ENCODE data around the gene VPS54. TPM values are rescaled to one million over a fixed set of nuclear protein-coding genes. Genes with fewer than 3 reads are reported as not detected.

The VPS54 gene, protein sequence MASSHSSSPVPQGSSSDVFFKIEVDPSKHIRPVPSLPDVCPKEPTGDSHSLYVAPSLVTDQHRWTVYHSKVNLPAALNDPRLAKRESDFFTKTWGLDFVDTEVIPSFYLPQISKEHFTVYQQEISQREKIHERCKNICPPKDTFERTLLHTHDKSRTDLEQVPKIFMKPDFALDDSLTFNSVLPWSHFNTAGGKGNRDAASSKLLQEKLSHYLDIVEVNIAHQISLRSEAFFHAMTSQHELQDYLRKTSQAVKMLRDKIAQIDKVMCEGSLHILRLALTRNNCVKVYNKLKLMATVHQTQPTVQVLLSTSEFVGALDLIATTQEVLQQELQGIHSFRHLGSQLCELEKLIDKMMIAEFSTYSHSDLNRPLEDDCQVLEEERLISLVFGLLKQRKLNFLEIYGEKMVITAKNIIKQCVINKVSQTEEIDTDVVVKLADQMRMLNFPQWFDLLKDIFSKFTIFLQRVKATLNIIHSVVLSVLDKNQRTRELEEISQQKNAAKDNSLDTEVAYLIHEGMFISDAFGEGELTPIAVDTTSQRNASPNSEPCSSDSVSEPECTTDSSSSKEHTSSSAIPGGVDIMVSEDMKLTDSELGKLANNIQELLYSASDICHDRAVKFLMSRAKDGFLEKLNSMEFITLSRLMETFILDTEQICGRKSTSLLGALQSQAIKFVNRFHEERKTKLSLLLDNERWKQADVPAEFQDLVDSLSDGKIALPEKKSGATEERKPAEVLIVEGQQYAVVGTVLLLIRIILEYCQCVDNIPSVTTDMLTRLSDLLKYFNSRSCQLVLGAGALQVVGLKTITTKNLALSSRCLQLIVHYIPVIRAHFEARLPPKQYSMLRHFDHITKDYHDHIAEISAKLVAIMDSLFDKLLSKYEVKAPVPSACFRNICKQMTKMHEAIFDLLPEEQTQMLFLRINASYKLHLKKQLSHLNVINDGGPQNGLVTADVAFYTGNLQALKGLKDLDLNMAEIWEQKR
- total RNA-seq (ENCODE audit: low replicate concordance): 33.0 and 44.3 TPM in 2 replicates

DNA sequence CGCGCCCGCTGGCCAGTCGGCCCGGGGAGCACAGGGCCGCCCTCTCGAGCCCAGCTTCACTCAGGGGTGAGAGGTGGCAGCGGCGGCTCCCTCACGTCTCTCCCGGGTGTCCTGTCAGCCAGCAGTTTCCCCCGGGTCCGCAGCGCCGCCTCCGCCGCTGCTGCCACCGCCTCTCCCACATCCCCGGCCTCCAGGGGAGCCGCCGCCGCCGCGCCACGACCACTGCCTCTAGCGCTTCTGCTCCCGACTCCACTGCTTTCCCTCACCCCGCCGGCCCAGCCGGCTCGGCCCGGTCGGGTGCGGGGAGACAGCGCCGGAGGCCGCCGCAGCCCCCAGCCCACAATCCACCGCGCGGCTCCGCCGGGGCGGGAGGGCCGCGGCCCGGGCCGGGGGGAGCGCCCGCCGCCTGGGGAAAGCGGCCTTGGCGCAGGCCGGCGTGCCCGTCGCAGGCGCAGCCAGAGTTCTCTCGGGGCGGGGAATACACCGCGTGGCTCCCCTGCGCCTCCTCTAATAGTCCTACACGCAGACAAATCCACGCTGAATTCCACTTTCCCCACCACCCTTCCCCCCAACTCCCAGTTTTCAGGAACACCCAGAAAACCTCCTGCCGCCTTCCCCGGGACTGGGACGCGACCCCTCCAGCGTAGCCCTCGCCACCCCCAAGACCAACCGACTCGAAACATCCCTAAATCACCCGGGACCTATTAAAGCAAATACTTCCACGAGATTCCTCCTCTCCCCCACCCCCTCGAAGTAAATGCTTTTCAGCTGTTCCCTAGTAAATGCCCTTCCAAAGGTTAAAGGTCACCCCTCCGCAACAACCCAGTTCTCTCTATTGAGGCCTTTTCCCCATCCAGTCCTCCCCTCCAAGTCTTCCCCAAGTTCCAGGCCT is at the start of gene VPS54:
VPS54 (minus strand) TSS at position 346 of the 892 bp plus-strand sequence. CDS start 35,429 bp downstream, outside the sequence.
- H4K20me1 ChIP-seq (ENCODE audit: low read depth): peaks cover 29% of the 10 kb centered on the region
- H3K27me3 Mint-ChIP-seq (ENCODE audit: insufficient read depth, low read depth): peaks cover 6% of the 10 kb centered on the region
- H3K79me2 ChIP-seq (ENCODE audit: low read depth): peaks cover 44% of the 10 kb centered on the region
- peaks cover 28% of the 10 kb centered on the region for H3F3A ChIP-seq (ENCODE audit: low read depth)
- no peaks in the 10 kb centered on the region for H3K27me3 ChIP-seq
- H3K4me2 ChIP-seq: peak within 1 kb of the TSS; percentile 78
- peaks cover 17% of the 10 kb centered on the region for H3K4me1 ChIP-seq
- no peaks in the 10 kb centered on the region for H3K9me3 ChIP-seq (ENCODE audit: low read depth)
- peak within 1 kb of the TSS; percentile 54 for H3K9ac ChIP-seq
- H3K4me3 Mint-ChIP-seq: peak within 1 kb of the TSS; percentile 97
- peak within 1 kb of the TSS; percentile 97 for H2AFZ ChIP-seq (replicated peaks)
- H3K4me1 Mint-ChIP-seq: peaks cover 27% of the 10 kb centered on the region
- DNase-seq (ENCODE audit: low spot score): peak; percentile 86
- H3K36me3 ChIP-seq: no peaks in the 10 kb centered on the region
- no peak for TF ChIP-seq EZH2 (IDR thresholded peaks at IDR 0.05)
- TF ChIP-seq, protein P1, sequence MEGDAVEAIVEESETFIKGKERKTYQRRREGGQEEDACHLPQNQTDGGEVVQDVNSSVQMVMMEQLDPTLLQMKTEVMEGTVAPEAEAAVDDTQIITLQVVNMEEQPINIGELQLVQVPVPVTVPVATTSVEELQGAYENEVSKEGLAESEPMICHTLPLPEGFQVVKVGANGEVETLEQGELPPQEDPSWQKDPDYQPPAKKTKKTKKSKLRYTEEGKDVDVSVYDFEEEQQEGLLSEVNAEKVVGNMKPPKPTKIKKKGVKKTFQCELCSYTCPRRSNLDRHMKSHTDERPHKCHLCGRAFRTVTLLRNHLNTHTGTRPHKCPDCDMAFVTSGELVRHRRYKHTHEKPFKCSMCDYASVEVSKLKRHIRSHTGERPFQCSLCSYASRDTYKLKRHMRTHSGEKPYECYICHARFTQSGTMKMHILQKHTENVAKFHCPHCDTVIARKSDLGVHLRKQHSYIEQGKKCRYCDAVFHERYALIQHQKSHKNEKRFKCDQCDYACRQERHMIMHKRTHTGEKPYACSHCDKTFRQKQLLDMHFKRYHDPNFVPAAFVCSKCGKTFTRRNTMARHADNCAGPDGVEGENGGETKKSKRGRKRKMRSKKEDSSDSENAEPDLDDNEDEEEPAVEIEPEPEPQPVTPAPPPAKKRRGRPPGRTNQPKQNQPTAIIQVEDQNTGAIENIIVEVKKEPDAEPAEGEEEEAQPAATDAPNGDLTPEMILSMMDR (IDR thresholded peaks at IDR 0.05): no peak
- no peak for TF ChIP-seq EZH2phosphoT487 (IDR thresholded peaks at IDR 0.05)
- H3K9me3 Mint-ChIP-seq: no peaks in the 10 kb centered on the region
- H3K27ac Mint-ChIP-seq: peak within 1 kb of the TSS; percentile 100
- peak within 1 kb of the TSS; percentile 73 for H3K4me3 ChIP-seq
- H3K36me3 Mint-ChIP-seq: peaks cover 4% of the 10 kb centered on the region
- peak within 1 kb of the TSS; percentile 94 for H3K27ac ChIP-seq

DNA sequence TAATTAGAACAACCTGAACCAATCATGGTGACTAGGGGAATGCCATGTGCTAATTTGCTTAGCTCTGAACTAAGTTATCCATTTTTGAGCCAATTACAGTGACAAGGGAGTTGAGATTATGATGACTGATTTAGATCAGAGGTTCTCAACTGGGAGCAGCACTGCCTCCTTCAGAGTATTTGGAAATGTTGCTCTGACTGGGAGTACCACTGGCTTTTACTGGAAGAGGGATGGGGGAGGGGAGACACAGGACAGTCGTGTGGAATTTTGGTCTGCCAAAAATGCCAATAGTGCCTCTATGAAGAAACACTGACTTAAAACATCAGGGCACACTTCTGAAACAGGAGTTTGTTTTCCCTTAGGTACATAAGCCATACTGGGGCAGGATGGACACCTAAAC is 48.1 kb upstream of the VPS54 start:
- Mint-ChIP-seq H3K27me3 (ENCODE audit: insufficient read depth, low read depth) (peaks cover 3% of the 10 kb centered on the region), H3K27ac (no peak overlapping the region), H3K4me1 (peaks cover 25% of the 10 kb centered on the region), H3K36me3 (peaks cover 2% of the 10 kb centered on the region), H3K4me3 (no peak overlapping the region), H3K9me3 (no peaks in the 10 kb centered on the region)
- Histone ChIP-seq H3K27ac (no peak overlapping the region), H2AFZ (replicated peaks) (no peak overlapping the region), H3K4me3 (no peak overlapping the region), H3K79me2 (ENCODE audit: low read depth) (no peaks in the 10 kb centered on the region), H3F3A (ENCODE audit: low read depth) (peaks cover 4% of the 10 kb centered on the region), H3K4me1 (peaks cover 9% of the 10 kb centered on the region), H4K20me1 (ENCODE audit: low read depth) (no peaks in the 10 kb centered on the region), H3K9ac (no peak overlapping the region), H3K9me3 (ENCODE audit: low read depth) (no peaks in the 10 kb centered on the region), H3K4me2 (no peak overlapping the region), H3K27me3 (no peaks in the 10 kb centered on the region), H3K36me3 (no peaks in the 10 kb centered on the region)
- TF ChIP-seq EZH2 (IDR thresholded peaks at IDR 0.05): no peak
- TF ChIP-seq EZH2phosphoT487 (IDR thresholded peaks at IDR 0.05): no peak
- TF ChIP-seq, protein P1 (IDR thresholded peaks at IDR 0.05): no peak
- no peak for DNase-seq (ENCODE audit: low spot score)

DNA sequence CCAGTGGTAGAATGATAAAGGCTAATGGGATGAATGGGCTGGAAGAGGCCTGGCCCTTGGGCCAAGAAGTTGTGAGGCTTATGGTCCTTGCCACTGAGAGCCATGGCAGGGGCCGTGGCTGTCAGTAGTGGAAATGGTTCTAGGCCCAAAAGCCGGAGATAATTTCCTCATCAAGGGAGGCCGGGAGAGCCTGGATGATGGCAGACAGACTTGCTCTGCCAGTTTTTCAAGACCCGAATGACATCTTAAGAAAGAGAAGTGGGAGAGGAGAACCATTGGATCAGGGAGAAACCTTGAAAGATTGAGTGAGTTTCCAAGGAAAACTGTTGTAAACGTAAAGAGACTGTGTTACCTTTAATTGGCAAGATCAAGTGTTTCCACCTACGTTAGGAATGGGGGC is 46.3 kb upstream of the VPS54 start:
- Histone ChIP-seq H3K36me3 (no peaks in the 10 kb centered on the region), H3K9ac (no peak overlapping the region), H2AFZ (replicated peaks) (no peak overlapping the region), H3K4me3 (no peak overlapping the region), H3K79me2 (ENCODE audit: low read depth) (no peaks in the 10 kb centered on the region), H3K4me1 (peaks cover 9% of the 10 kb centered on the region), H3F3A (ENCODE audit: low read depth) (peaks cover 4% of the 10 kb centered on the region), H3K9me3 (ENCODE audit: low read depth) (no peaks in the 10 kb centered on the region), H3K27ac (no peak overlapping the region), H4K20me1 (ENCODE audit: low read depth) (no peaks in the 10 kb centered on the region), H3K4me2 (no peak overlapping the region), H3K27me3 (no peaks in the 10 kb centered on the region)
- no peaks in the 10 kb centered on the region for H3K9me3 Mint-ChIP-seq
- H3K27ac Mint-ChIP-seq: peak overlapping the region; percentile 88
- H3K36me3 Mint-ChIP-seq: peaks cover 2% of the 10 kb centered on the region
- no peak for DNase-seq (ENCODE audit: low spot score)
- TF ChIP-seq, protein P1 (IDR thresholded peaks at IDR 0.05): no peak
- TF ChIP-seq EZH2 (IDR thresholded peaks at IDR 0.05) (no peak), EZH2phosphoT487 (IDR thresholded peaks at IDR 0.05) (no peak)
- H3K27me3 Mint-ChIP-seq (ENCODE audit: insufficient read depth, low read depth): peaks cover 5% of the 10 kb centered on the region
- no peak overlapping the region for H3K4me3 Mint-ChIP-seq
- H3K4me1 Mint-ChIP-seq: peaks cover 26% of the 10 kb centered on the region
